HEK293 (cell line): ENCODE data around the gene IL17F.

Experiments used
- CTCF ChIP-seq: fragments of 450-650 bp; formaldehyde crosslinking; IDR thresholded peaks from 2 replicates; pipeline ENCODE4 v1.5.1; 2016; ENCODE audit warnings: missing biosample characterization, missing genetic modification characterization
- HOXA7 ChIP-seq: sonication (generic); formaldehyde crosslinking; IDR thresholded peaks from 2 replicates; pipeline ENCODE4 v1.8.1; 2022; ENCODE audit warnings: missing genetic modification reagents, borderline replicate concordance
- MYNN ChIP-seq: fragments of 450-650 bp; formaldehyde crosslinking; IDR thresholded peaks from 2 replicates; pipeline ENCODE4 v1.5.1; 2016; ENCODE audit warnings: missing biosample characterization, missing genetic modification characterization, borderline replicate concordance
- SP2 ChIP-seq: fragments of 450-650 bp; formaldehyde crosslinking; IDR thresholded peaks from 2 replicates; pipeline ENCODE4 v1.5.1; 2016; ENCODE audit warnings: missing biosample characterization, missing genetic modification characterization
- TCF7L2 ChIP-seq: IDR thresholded peaks from 2 replicates; pipeline ENCODE4 v1.6.1; 2011; ENCODE audit warnings: low read depth, mild to moderate bottlenecking, inconsistent platforms, low read length, moderate library complexity, borderline replicate concordance
- YY1 ChIP-seq: fragments of 450-650 bp; formaldehyde crosslinking; IDR thresholded peaks from 2 replicates; pipeline ENCODE4 v1.5.1; 2018; ENCODE audit warnings: missing biosample characterization, missing genetic modification characterization
- ZNF24 ChIP-seq: fragments of 450-650 bp; formaldehyde crosslinking; IDR thresholded peaks from 2 replicates; pipeline ENCODE4 v1.5.1; 2016; ENCODE audit warnings: missing biosample characterization, missing genetic modification characterization
- ZNF324 ChIP-seq: fragments of 450-650 bp; formaldehyde crosslinking; IDR thresholded peaks from 2 replicates; pipeline ENCODE4 v1.5.1; 2016; ENCODE audit warnings: missing biosample characterization, missing genetic modification characterization
- ZNF48 ChIP-seq: fragments of 450-650 bp; formaldehyde crosslinking; IDR thresholded peaks from 2 replicates; pipeline ENCODE4 v1.5.1; 2016; ENCODE audit warnings: missing biosample characterization, missing genetic modification characterization
- ZNF76 ChIP-seq: fragments of 450-650 bp; formaldehyde crosslinking; IDR thresholded peaks from 2 replicates; pipeline ENCODE4; 2016; ENCODE audit warnings: low read depth, missing biosample characterization, missing genetic modification characterization, borderline replicate concordance
- ZNF830 ChIP-seq: fragments of 450-650 bp; IDR thresholded peaks from 2 replicates; pipeline ENCODE4 v1.5.0; 2018; ENCODE audit warnings: missing biosample characterization, missing genetic modification characterization, low read depth, mild to moderate bottlenecking, moderate library complexity
- ZNF843 ChIP-seq: fragments of 450-650 bp; formaldehyde crosslinking; IDR thresholded peaks from 2 replicates; pipeline ENCODE4 v1.5.1; 2016; ENCODE audit warnings: missing biosample characterization, missing genetic modification characterization

GRCh38 chr6:52288841-52289240 lies 44.5 kb upstream of the IL17F start:
- TF ChIP-seq CTCF, result no peak
- no peak for TF ChIP-seq MYNN (tag by site-specific recombination)
- TF ChIP-seq HOXA7, result no peak
- TF ChIP-seq ZNF24 (tag by site-specific recombination), result no peak
- no peak for TF ChIP-seq TCF7L2
- no peak for TF ChIP-seq YY1 (tag by site-specific recombination)
- TF ChIP-seq ZNF830 (tag by site-specific recombination), result no peak
- TF ChIP-seq ZNF76 (tag by site-specific recombination), result no peak
- no peak for TF ChIP-seq ZNF324
- no peak for TF ChIP-seq SP2 (tag by site-specific recombination)
- TF ChIP-seq ZNF48 (tag by site-specific recombination), result no peak
- no peak for TF ChIP-seq ZNF843 (tag by site-specific recombination)
